Neural crest cell (in vitro differentiated cells): ENCODE data around the gene MOCOS. TPM values are rescaled to one million over a fixed set of nuclear protein-coding genes. Genes with fewer than 3 reads are reported as not detected.

Experiments used
- DNase-seq: peaks from one replicate; pipeline ENCODE4 v3.0.0; 2021; ENCODE audit warnings: low read depth, mixed read lengths, low spot score
- H3K27ac Mint-ChIP-seq: one replicate; pipeline ENCODE4 v1.8.0; 2021; ENCODE audit warnings: mild to moderate bottlenecking, mixed read lengths; ENCODE audit not compliant: unreplicated experiment
- H3K27me3 Mint-ChIP-seq: 2 replicates; pipeline ENCODE4 v1.8.0; 2021; ENCODE audit warnings: low read depth, mild to moderate bottlenecking, mixed read lengths
- H3K36me3 Mint-ChIP-seq: 2 replicates; pipeline ENCODE4 v1.8.0; 2021; ENCODE audit warnings: low read depth, mild to moderate bottlenecking, mixed read lengths
- H3K4me1 Mint-ChIP-seq: 2 replicates; pipeline ENCODE4 v1.8.0; 2021; ENCODE audit warnings: mixed read lengths
- H3K4me3 Mint-ChIP-seq: one replicate; pipeline ENCODE4 v1.8.0; 2021; ENCODE audit warnings: mild to moderate bottlenecking, mixed read lengths
- H3K9me3 Mint-ChIP-seq: 2 replicates; pipeline ENCODE4 v1.8.0; 2021; ENCODE audit warnings: mixed read lengths
- total RNA-seq: library from RNA; stranded (reverse); gene quantifications from 2 replicates; pipeline ENCODE4 v1.2.1, GENCODE V29; 2021
- TF ChIP-seq, protein P1 (sequence below): fragments of 200-600 bp; sonication (generic); conservative IDR thresholded peaks from 2 replicates; pipeline ENCODE4 v1.5.0; 2021; ENCODE audit warnings: antibody characterized with exemption, mild to moderate bottlenecking

MOCOS gene
- total RNA-seq, 1 donor from 2014 or later = 2.6 TPM

DNA sequence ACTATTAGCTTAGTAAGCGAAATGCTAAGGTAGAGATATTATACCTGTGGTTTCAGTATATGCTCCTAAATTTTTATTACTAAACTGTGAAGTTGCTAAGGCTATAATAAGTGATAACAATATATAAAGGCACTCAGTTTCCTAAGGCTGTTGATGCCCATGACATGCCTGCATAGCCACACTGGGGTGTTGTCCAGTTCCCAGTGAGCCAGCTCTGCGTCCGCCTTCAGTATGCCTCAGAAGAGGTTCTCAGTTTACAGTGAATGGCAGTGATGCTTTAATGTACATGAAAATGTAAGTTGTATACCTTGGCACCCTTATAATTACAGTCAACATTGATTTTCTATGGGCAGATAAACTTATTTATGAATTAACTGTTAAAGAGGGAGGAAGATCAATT lies 117.4 kb downstream of the MOCOS start:
- TF ChIP-seq, protein P1, sequence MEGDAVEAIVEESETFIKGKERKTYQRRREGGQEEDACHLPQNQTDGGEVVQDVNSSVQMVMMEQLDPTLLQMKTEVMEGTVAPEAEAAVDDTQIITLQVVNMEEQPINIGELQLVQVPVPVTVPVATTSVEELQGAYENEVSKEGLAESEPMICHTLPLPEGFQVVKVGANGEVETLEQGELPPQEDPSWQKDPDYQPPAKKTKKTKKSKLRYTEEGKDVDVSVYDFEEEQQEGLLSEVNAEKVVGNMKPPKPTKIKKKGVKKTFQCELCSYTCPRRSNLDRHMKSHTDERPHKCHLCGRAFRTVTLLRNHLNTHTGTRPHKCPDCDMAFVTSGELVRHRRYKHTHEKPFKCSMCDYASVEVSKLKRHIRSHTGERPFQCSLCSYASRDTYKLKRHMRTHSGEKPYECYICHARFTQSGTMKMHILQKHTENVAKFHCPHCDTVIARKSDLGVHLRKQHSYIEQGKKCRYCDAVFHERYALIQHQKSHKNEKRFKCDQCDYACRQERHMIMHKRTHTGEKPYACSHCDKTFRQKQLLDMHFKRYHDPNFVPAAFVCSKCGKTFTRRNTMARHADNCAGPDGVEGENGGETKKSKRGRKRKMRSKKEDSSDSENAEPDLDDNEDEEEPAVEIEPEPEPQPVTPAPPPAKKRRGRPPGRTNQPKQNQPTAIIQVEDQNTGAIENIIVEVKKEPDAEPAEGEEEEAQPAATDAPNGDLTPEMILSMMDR = no peak
- peaks cover 36% of the 10 kb centered on the region for H3K4me1 Mint-ChIP-seq
- no peak overlapping the region for H3K27ac Mint-ChIP-seq
- H3K9me3 Mint-ChIP-seq = no peaks in the 10 kb centered on the region
- no peak for DNase-seq
- no peaks in the 10 kb centered on the region for H3K36me3 Mint-ChIP-seq
- no peaks in the 10 kb centered on the region for H3K27me3 Mint-ChIP-seq
- no peak overlapping the region for H3K4me3 Mint-ChIP-seq

DNA sequence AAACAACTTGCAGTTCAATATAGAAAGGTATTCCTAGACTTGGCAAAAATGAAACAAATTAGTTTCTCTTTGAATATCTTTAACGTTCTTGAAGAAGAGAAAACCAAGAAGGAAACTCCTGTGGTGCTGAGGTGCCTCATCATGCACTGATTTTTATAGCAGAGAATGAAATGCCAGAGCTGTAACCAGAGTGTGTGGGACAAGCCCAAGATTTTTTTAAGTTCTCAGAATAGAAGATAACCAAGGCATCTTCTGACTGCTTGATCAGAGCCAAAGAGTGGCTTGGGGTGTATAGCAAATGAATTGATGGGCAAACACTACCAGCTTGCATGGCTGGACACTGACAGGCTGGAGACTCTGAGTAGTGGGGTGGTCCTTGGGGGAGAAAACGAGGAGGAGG lies 118.1 kb downstream of the MOCOS start:
- Mint-ChIP-seq H3K27me3 (no peaks in the 10 kb centered on the region), H3K4me3 (no peak overlapping the region), H3K36me3 (no peaks in the 10 kb centered on the region), H3K4me1 (peaks cover 33% of the 10 kb centered on the region), H3K27ac (peak overlapping the region; percentile 9), H3K9me3 (no peaks in the 10 kb centered on the region)
- DNase-seq = no peak
- TF ChIP-seq, protein P1 = no peak

DNA sequence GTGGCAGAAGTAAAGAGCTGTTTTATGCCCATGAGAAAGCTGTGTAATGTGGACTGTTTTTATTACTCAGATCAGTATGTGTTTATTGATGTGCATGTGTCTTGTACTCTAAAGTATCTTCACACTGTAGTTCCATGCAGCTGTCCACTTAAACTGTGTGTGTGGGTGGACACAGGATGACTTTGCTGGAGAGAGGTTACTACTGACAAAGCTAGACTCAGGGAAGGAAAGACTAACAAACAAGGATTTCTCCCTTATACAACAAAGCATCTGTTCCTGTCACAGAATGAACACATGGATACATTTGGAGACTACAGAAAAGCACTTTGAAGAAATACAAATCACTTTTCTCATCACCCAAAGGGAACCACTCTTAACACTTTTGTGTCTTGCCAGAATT lies 120.2 kb downstream of the MOCOS start:
- peaks cover 3% of the 10 kb centered on the region for H3K36me3 Mint-ChIP-seq
- peaks cover 44% of the 10 kb centered on the region for H3K4me1 Mint-ChIP-seq
- no peaks in the 10 kb centered on the region for H3K27me3 Mint-ChIP-seq
- TF ChIP-seq, protein P1 = no peak
- H3K4me3 Mint-ChIP-seq = no peak overlapping the region
- no peak overlapping the region for H3K27ac Mint-ChIP-seq
- DNase-seq = no peak
- no peaks in the 10 kb centered on the region for H3K9me3 Mint-ChIP-seq

DNA sequence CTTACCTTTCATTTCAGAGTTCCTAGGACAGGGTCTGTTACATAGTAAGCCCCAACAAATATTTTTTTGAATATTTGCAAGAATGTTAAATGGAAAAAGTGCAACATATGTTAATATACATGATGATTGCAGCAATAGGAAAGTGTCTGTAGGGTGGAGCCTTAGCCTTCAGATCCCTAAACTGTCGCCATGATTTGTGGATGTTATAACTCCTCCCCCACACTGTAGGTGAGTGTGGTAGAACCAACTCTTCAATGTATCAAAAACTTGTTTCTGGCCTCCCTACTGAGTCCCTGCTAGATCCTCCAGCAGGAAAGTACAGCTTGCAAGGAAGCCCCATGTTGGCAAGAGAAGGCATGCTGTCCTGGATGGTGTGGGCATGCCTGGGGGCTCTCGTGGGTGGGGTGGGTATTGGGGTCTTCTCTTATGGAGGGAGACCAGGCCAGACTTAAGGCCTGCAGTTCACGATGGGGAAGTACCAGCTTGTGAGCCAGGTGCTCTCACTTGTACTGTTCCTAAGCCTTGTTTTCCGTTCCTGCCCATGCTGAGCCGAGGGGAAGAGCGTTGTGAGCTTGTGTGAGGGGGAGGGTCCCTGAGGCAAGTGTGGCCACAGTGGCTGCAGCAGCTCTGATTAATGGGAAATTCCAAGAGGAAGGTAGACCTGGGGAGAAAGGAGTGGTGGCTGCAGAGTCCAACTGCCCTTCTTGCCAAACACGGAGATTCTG lies 121.6 kb downstream of the MOCOS start:
- no peak overlapping the region for H3K27ac Mint-ChIP-seq
- no peak for DNase-seq
- no peak overlapping the region for H3K4me3 Mint-ChIP-seq

DNA sequence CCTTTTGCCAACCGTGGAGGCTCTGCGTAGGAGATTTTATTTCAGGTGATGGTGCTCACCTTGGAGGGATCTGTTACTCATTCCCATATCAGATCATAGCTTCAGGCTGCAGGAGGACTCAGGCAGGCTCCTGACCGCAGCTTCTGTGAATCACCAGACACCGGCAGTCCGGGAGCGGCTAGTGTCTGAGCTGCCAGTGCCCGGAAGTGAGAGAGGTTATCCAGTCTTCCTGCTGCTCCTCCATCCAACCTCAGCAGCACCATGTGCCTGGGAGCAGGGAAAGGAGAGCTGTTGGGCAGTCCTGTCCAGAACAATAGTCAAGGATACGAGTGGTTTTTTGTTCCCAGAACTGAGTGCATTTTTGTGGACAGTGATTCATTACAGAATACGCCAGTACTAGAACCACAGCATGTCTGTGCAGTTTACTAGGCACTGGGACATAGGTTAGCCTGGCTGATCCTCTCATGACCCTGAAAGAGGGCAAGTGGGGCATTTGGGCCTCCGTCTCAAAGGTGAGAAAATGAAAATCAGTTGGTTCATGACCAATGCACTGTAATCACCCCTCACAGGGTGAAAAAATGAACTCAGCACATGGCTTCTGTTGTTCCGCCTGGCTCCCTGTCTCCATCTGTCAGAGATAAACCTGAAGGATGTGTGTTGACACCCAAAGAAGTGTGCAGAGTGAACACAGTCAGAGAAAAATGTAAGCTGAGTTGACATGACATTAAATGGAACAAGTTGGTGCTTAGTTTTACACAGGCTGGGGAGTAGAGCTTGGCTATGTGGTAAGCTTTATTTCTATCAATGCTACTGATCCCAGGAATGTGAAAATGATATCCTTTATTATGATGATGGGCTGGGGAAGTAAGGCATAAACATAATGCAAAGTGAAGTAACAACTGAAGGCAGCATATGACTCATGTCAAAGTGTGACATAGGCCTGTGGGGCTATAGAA lies 122.4 kb downstream of the MOCOS start:
- peak overlapping the region; percentile 29 for H3K27ac Mint-ChIP-seq
- H3K27me3 Mint-ChIP-seq = no peaks in the 10 kb centered on the region
- H3K36me3 Mint-ChIP-seq = peaks cover 3% of the 10 kb centered on the region
- no peak for DNase-seq
- peaks cover 50% of the 10 kb centered on the region for H3K4me1 Mint-ChIP-seq
- no peak overlapping the region for H3K4me3 Mint-ChIP-seq
- TF ChIP-seq, protein P1 = no peak
- no peaks in the 10 kb centered on the region for H3K9me3 Mint-ChIP-seq

More for the DNA sequence above, 121.6 kb downstream of the MOCOS start:
- Mint-ChIP-seq H3K36me3 (peaks cover 3% of the 10 kb centered on the region), H3K9me3 (no peaks in the 10 kb centered on the region), H3K27me3 (no peaks in the 10 kb centered on the region), H3K4me1 (peaks cover 44% of the 10 kb centered on the region)
- TF ChIP-seq, protein P1 = no peak
